Nephron (organoid): ENCODE data around the gene VIT.

Source experiments
- H3K27ac Mint-ChIP-seq, 3 experiments: 2 replicates each; pipeline ENCODE4 v1.8.0; 2020; ENCODE audit warnings: mixed read lengths in 3 of 3, mild to moderate bottlenecking in 2 of 3, moderate library complexity in 1 of 3
- H3K27me3 Mint-ChIP-seq: 2 replicates; pipeline ENCODE4 v1.8.0; 2021; ENCODE audit warnings: low read depth, mild to moderate bottlenecking, moderate library complexity, mixed read lengths
- H3K36me3 Mint-ChIP-seq: 2 replicates; pipeline ENCODE4 v1.8.0; 2020; ENCODE audit warnings: low read depth, mixed read lengths
- H3K4me1 Mint-ChIP-seq: 2 replicates; pipeline ENCODE4 v1.8.0; 2020; ENCODE audit warnings: mixed read lengths
- H3K4me3 Mint-ChIP-seq, 3 experiments: 2 replicates each; pipeline ENCODE4 v1.8.0; 2020; ENCODE audit warnings: mild to moderate bottlenecking in 3 of 3, mixed read lengths in 3 of 3, moderate library complexity in 2 of 3
- H3K9me3 Mint-ChIP-seq: 2 replicates; pipeline ENCODE4 v1.8.0; 2020; ENCODE audit warnings: mixed read lengths
- CTCF ChIP-seq, 3 experiments: fragments of 200-600 bp; sonication (generic); IDR thresholded peaks; one replicate each; pipeline ENCODE4 v1.5.0; 2021; ENCODE audit warnings: antibody characterized with exemption in 3 of 3; ENCODE audit not compliant: unreplicated experiment in 3 of 3

Gene VIT

GRCh38 chr2:36770542-36771287 lies 74.2 kb downstream of the VIT start:
- peak in 2 of 3 experiments; percentile 26 to 29 for TF ChIP-seq CTCF (IDR thresholded peaks at IDR 0.05; ENCODE audit: unreplicated experiment in 3 of 3)
- peaks cover 8% of the 10 kb centered on the region for H3K27me3 Mint-ChIP-seq
- H3K9me3 Mint-ChIP-seq: peaks cover 2% of the 10 kb centered on the region
- H3K4me1 Mint-ChIP-seq: no peaks in the 10 kb centered on the region
- H3K36me3 Mint-ChIP-seq: no peaks in the 10 kb centered on the region
- H3K27ac Mint-ChIP-seq: no peak overlapping the region
- no peak overlapping the region for H3K4me3 Mint-ChIP-seq

- H3K9me3 Mint-ChIP-seq: peaks cover 2% of the 10 kb centered on the region
- no peak overlapping the region for H3K4me3 Mint-ChIP-seq
- H3K27me3 Mint-ChIP-seq: peaks cover 8% of the 10 kb centered on the region
- no peaks in the 10 kb centered on the region for H3K4me1 Mint-ChIP-seq
- H3K27ac Mint-ChIP-seq: no peak overlapping the region
- H3K36me3 Mint-ChIP-seq: no peaks in the 10 kb centered on the region
- no peak for TF ChIP-seq CTCF (IDR thresholded peaks at IDR 0.05; ENCODE audit: unreplicated experiment in 3 of 3)
Observed at GRCh38 chr2:36771671-36772070, 75.2 kb downstream of the VIT start.

GRCh38 chr2:36773947-36774346 lies 77.4 kb downstream of the VIT start:
- Mint-ChIP-seq H3K27ac (no peak overlapping the region), H3K27me3 (peaks cover 16% of the 10 kb centered on the region), H3K4me3 (no peak overlapping the region), H3K4me1 (no peaks in the 10 kb centered on the region), H3K36me3 (no peaks in the 10 kb centered on the region), H3K9me3 (peaks cover 2% of the 10 kb centered on the region)
- no peak for TF ChIP-seq CTCF (IDR thresholded peaks at IDR 0.05; ENCODE audit: unreplicated experiment in 3 of 3)

GRCh38 chr2:36775261-36775660 lies 78.8 kb downstream of the VIT start:
- Mint-ChIP-seq H3K36me3 (no peaks in the 10 kb centered on the region), H3K9me3 (peaks cover 2% of the 10 kb centered on the region), H3K27me3 (peaks cover 16% of the 10 kb centered on the region), H3K4me3 (no peak overlapping the region), H3K27ac (no peak overlapping the region), H3K4me1 (no peaks in the 10 kb centered on the region)
- TF ChIP-seq CTCF (IDR thresholded peaks at IDR 0.05; ENCODE audit: unreplicated experiment in 3 of 3): no peak

- Mint-ChIP-seq H3K4me3 (no peak overlapping the region), H3K4me1 (no peaks in the 10 kb centered on the region), H3K9me3 (no peaks in the 10 kb centered on the region), H3K27ac (no peak overlapping the region), H3K36me3 (no peaks in the 10 kb centered on the region), H3K27me3 (peaks cover 16% of the 10 kb centered on the region)
- TF ChIP-seq CTCF (IDR thresholded peaks at IDR 0.05; ENCODE audit: unreplicated experiment in 3 of 3): no peak
Observed at GRCh38 chr2:36775806-36776205, 79.3 kb downstream of the VIT start.

DNA sequence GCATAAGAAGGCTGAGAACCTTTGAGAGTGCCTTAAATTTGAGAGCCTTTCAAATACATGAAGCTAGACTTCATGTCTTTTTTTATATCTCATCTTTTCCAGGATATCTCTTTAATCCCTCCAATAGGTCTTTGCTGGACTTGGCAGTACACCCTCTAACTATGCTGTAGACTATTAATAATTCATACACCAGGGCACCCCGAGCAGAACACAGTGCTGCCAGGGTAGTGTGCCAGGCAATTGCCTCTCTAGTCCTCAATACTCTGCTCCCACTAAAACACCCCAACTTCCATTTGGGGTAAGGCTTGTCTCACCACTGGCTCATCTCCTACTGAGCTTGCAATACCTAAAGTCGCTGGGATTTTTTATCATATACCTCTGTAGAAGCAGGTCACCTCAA lies 80.8 kb downstream of the VIT start:
- no peak overlapping the region for H3K4me3 Mint-ChIP-seq
- TF ChIP-seq CTCF (IDR thresholded peaks at IDR 0.05; ENCODE audit: unreplicated experiment in 3 of 3): no peak
- H3K27ac Mint-ChIP-seq: no peak overlapping the region
- H3K4me1 Mint-ChIP-seq: peaks cover 4% of the 10 kb centered on the region
- no peaks in the 10 kb centered on the region for H3K9me3 Mint-ChIP-seq
- no peaks in the 10 kb centered on the region for H3K36me3 Mint-ChIP-seq
- H3K27me3 Mint-ChIP-seq: peaks cover 26% of the 10 kb centered on the region
